GM19238 (cell line): ENCODE measurements around the gene FGD2.
"Not testable (repeated sequence)": the region's sequence is repeated elsewhere in the genome, so short reads cannot be mapped to it uniquely, and the experiment has no call there.

ENCODE experiments used
- DNase-seq: peaks from one replicate; pipeline ENCODE4 v3.0.0; 2011; ENCODE audit warnings: low spot score; ENCODE audit not compliant: insufficient read length

Gene FGD2

GRCh38 chr6:37057678-37058077 lies 52.2 kb downstream of the FGD2 start:
- DNase-seq = no peak

GRCh38 chr6:37058084-37058586 lies 52.7 kb downstream of the FGD2 start:
- no peak for DNase-seq

GRCh38 chr6:37058984-37059343 lies 53.5 kb downstream of the FGD2 start:
- not testable (repeated sequence) for DNase-seq

GRCh38 chr6:37059344-37060194 lies 54.1 kb downstream of the FGD2 start:
- no peak for DNase-seq

GRCh38 chr6:37060195-37060559 lies 54.7 kb downstream of the FGD2 start:
- DNase-seq = no peak

- DNase-seq = no peak
These were observed 55.8 kb downstream of the FGD2 start for GRCh38 chr6:37061157-37061804.

- DNase-seq = no peak
These were observed 57.0 kb downstream of the FGD2 start for GRCh38 chr6:37062424-37062823.

- no peak for DNase-seq
These were observed 63.2 kb downstream of the FGD2 start for GRCh38 chr6:37068356-37069270.

- DNase-seq = no peak
These were observed 64.2 kb downstream of the FGD2 start for GRCh38 chr6:37069639-37070038.

- DNase-seq = no peak
These were observed 67.1 kb downstream of the FGD2 start for GRCh38 chr6:37072526-37072925.

GRCh38 chr6:37074053-37074827 lies 68.8 kb downstream of the FGD2 start:
- no peak for DNase-seq

- DNase-seq = no peak
These were observed 71.9 kb downstream of the FGD2 start for GRCh38 chr6:37077191-37077904.

- DNase-seq = no peak
These were observed 72.4 kb downstream of the FGD2 start for GRCh38 chr6:37077905-37078296.
